Keratinocyte (primary cell): Measurements from ENCODE around the gene GPR21. TPM values are rescaled to one million over a fixed set of nuclear protein-coding genes. Genes with fewer than 3 reads are reported as not detected.

ENCODE experiments used
- DNase-seq: peaks from one replicate; pipeline ENCODE4 v3.0.0-alpha.2; 2011; ENCODE audit warnings: low read depth, missing footprints, low spot score
- FAIRE-seq: peaks from 2 replicates; lab custom pipeline; 2011; peaks lifted over from hg19 to GRCh38; lab: Jason Lieb, UNC
- H2AFZ ChIP-seq: 2 replicates; pipeline ENCODE4 v1.6.0; 2012; ENCODE audit warnings: low read length, control low read depth, inconsistent platforms; ENCODE audit not compliant: control insufficient read depth
- H3K27ac ChIP-seq: 2 replicates; pipeline ENCODE4 v1.5.1; 2011; ENCODE audit warnings: low read length; ENCODE audit not compliant: control insufficient read depth, insufficient read depth
- H3K27me3 ChIP-seq: 3 replicates; pipeline ENCODE4 v1.6.0; 2011; ENCODE audit warnings: low read length; ENCODE audit not compliant: control insufficient read depth, insufficient read depth; ENCODE audit errors: extremely low read depth
- H3K36me3 ChIP-seq, 2 experiments: 2 replicates in 1 of 2; 3 replicates in 1 of 2; pipeline ENCODE4 v1.5.1; 2011; ENCODE audit warnings: low read length in 2 of 2, mild to moderate bottlenecking in 1 of 2; ENCODE audit not compliant: control insufficient read depth in 2 of 2, insufficient read depth in 2 of 2; ENCODE audit errors: extremely low read depth in 1 of 2
- H3K4me1 ChIP-seq: 3 replicates; pipeline ENCODE4 v1.5.1; 2011; ENCODE audit warnings: low read length; ENCODE audit not compliant: control insufficient read depth, insufficient read depth; ENCODE audit errors: extremely low read depth
- H3K4me2 ChIP-seq: 3 replicates; pipeline ENCODE4 v1.6.0; 2011; ENCODE audit warnings: low read depth, low read length; ENCODE audit not compliant: control insufficient read depth, insufficient read depth; ENCODE audit errors: extremely low read depth
- H3K4me3 ChIP-seq, 3 experiments: fragments of 200-600 bp in 1 of 3; sonication (generic) in 1 of 3; 2 replicates in 2 of 3; 3 replicates in 1 of 3; pipeline ENCODE4 v1.5.1; 2011 to 2016; ENCODE audit warnings: low read length in 3 of 3, mild to moderate bottlenecking in 3 of 3, control low read depth in 2 of 3, inconsistent platforms in 1 of 3, low read depth in 1 of 3, mixed read lengths in 1 of 3, mixed run types in 1 of 3, moderate library complexity in 1 of 3; ENCODE audit not compliant: control insufficient read depth in 2 of 3, insufficient read depth in 2 of 3; ENCODE audit errors: extremely low read depth in 1 of 3
- H3K79me2 ChIP-seq: 2 replicates; pipeline ENCODE4 v1.6.0; 2012; ENCODE audit warnings: low read length; ENCODE audit not compliant: control insufficient read depth, insufficient read depth
- H3K9ac ChIP-seq: 3 replicates; pipeline ENCODE4 v1.6.0; 2011; ENCODE audit warnings: low read length; ENCODE audit not compliant: control insufficient read depth, insufficient read depth; ENCODE audit errors: extremely low read depth
- H3K9me1 ChIP-seq: 3 replicates; pipeline ENCODE4 v1.6.0; 2011; ENCODE audit warnings: low read length; ENCODE audit not compliant: control insufficient read depth, insufficient read depth; ENCODE audit errors: extremely low read depth
- H3K9me3 ChIP-seq: 2 replicates; pipeline ENCODE4 v1.5.1; 2012; ENCODE audit warnings: low read depth, low read length; ENCODE audit not compliant: control insufficient read depth
- H4K20me1 ChIP-seq: 3 replicates; pipeline ENCODE4 v1.6.0; 2011; ENCODE audit warnings: low read length; ENCODE audit not compliant: control insufficient read depth, insufficient read depth; ENCODE audit errors: extremely low read depth
- EZH2 ChIP-seq: IDR thresholded peaks from one replicate; pipeline ENCODE4 v1.6.1; 2012; ENCODE audit warnings: inconsistent platforms, mild to moderate bottlenecking, low read length, moderate library complexity
- dilution Hi-C: fragments of 300-500 bp; cut with MboI; formaldehyde crosslinking; loops from one replicate; pipeline ENCODE4 v1.7.0; 2020; ENCODE audit warnings: low sequenced_read_pairs; ENCODE audit not compliant: extremely low pct_ligation_motif_present
- polyA plus RNA-seq, 5 experiments: library from polyadenylated mRNA; depleted of rRNA in 3 of 5; stranded (reverse) in 3 of 5; stranded (forward) in 1 of 5; unstranded in 1 of 5; fragments of >200 nt; gene quantifications; 1 replicate in 1 of 5; 2 replicates in 3 of 5; 3 replicates in 1 of 5; pipeline versions ENCODE4 v1.2.1 to v1.2.3, GENCODE V29; 2011 to 2012; ENCODE audit warnings: missing spikeins in 2 of 5, low read depth in 1 of 5, low replicate concordance in 1 of 5
- TF ChIP-seq, protein P1 (sequence below), 3 experiments: IDR thresholded peaks in 1 of 3; conservative IDR thresholded peaks in 1 of 3; optimal IDR thresholded peaks in 1 of 3; 2 replicates in 2 of 3; 3 replicates in 1 of 3; pipeline versions ENCODE3 to v1.5.1; 2011; ENCODE audit warnings: low read length in 3 of 3, mild to moderate bottlenecking in 3 of 3, moderate library complexity in 2 of 3, control low read depth in 1 of 3, inconsistent platforms in 1 of 3; ENCODE audit not compliant: insufficient read depth in 2 of 3; ENCODE audit errors: extremely low read depth in 1 of 3

GPR21 gene
- polyA plus RNA-seq, 1 donor (not counting 4 experiments of a cell fraction or from before 2014, with no cell fraction given): 0.25 TPM

DNA sequence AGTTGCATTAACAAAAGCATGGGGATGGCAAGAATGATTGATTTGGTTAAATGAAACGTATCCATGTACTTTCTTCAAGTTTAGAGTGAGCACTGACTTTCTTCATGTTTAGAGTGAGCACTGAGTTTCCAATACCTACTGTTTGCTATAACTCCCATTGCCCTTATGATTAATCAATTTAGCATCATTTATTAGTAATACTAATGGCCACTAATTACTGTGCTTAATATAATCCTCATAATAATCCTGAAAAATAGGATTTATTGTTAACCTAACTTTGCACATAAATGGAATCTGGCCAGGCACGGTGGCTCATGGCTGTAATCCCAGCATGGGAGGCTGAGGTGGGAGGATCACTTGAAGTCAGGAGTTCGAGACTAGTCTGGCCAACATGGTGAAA lies 22.1 kb upstream of the GPR21 start:
- H3K27me3 ChIP-seq: no peaks in the 10 kb centered on the region
- no peaks in the 10 kb centered on the region for H3K9me1 ChIP-seq
- H3K79me2 ChIP-seq: no peaks in the 10 kb centered on the region
- H4K20me1 ChIP-seq: no peaks in the 10 kb centered on the region
- no peak for FAIRE-seq
- dilution Hi-C loops: no loop called here
- H3K9me3 ChIP-seq: no peaks in the 10 kb centered on the region
- H2AFZ ChIP-seq: no peak overlapping the region
- no peak overlapping the region for H3K4me2 ChIP-seq
- H3K27ac ChIP-seq: no peak overlapping the region
- no peak for TF ChIP-seq EZH2
- TF ChIP-seq, protein P1, sequence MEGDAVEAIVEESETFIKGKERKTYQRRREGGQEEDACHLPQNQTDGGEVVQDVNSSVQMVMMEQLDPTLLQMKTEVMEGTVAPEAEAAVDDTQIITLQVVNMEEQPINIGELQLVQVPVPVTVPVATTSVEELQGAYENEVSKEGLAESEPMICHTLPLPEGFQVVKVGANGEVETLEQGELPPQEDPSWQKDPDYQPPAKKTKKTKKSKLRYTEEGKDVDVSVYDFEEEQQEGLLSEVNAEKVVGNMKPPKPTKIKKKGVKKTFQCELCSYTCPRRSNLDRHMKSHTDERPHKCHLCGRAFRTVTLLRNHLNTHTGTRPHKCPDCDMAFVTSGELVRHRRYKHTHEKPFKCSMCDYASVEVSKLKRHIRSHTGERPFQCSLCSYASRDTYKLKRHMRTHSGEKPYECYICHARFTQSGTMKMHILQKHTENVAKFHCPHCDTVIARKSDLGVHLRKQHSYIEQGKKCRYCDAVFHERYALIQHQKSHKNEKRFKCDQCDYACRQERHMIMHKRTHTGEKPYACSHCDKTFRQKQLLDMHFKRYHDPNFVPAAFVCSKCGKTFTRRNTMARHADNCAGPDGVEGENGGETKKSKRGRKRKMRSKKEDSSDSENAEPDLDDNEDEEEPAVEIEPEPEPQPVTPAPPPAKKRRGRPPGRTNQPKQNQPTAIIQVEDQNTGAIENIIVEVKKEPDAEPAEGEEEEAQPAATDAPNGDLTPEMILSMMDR (optimal IDR thresholded peaks at IDR 0.05 in 1 of 3, IDR thresholded peaks at IDR 0.05 in 1 of 3, conservative IDR thresholded peaks at IDR 0.05 in 1 of 3; ENCODE audit: extremely low read depth in 1 of 3, insufficient read depth in 2 of 3, low read length in 3 of 3): no peak
- H3K36me3 ChIP-seq: peaks cover 3 to 4% of the 10 kb centered on the region in 2 experiments
- no peak overlapping the region for H3K9ac ChIP-seq
- no peaks in the 10 kb centered on the region for H3K4me1 ChIP-seq
- DNase-seq: no peak
- no peak overlapping the region for H3K4me3 ChIP-seq

DNA sequence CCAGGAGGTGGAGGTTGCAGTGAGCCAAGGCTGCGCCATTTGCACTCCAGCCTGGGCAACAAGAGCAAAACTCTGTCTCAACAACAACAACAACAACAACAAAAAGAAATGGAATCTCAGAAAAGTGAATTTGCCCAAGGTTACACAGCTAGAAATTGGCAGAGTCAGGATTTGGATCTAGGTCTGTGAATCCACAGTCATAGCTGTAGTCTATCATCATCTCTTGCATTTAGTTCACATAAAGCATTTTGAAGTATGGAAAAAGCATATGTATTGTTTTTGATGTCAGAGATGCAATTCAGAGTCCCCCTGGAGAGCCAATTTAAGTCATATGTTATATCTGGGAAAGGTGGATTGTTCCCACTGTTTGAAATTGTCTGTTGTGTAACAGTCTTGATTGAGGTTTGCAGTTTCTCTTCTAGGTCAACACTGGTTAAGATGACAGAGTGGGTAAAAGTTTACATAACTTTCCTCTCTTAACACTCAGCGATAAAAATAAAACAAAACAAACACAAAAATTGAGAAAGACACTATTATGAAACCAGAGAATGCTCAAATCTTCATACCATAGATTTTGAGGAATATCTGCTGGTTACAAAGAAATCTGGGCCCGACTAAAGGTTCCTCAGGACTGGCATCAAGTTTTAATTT lies 21.5 kb upstream of the GPR21 start:
- H2AFZ ChIP-seq: no peak overlapping the region
- H3K9ac ChIP-seq: no peak overlapping the region
- no peaks in the 10 kb centered on the region for H3K9me1 ChIP-seq
- H3K4me3 ChIP-seq: no peak overlapping the region
- no peak for DNase-seq
- dilution Hi-C loops: no loop called here
- H3K79me2 ChIP-seq: no peaks in the 10 kb centered on the region
- H3K4me1 ChIP-seq: no peaks in the 10 kb centered on the region
- H3K9me3 ChIP-seq: no peaks in the 10 kb centered on the region
- FAIRE-seq: no peak
- H3K27ac ChIP-seq: no peak overlapping the region
- H3K4me2 ChIP-seq: no peak overlapping the region
- peaks cover 4 to 5% of the 10 kb centered on the region in 2 experiments for H3K36me3 ChIP-seq
- H4K20me1 ChIP-seq: no peaks in the 10 kb centered on the region
- TF ChIP-seq, protein P1 (optimal IDR thresholded peaks at IDR 0.05 in 1 of 3, IDR thresholded peaks at IDR 0.05 in 1 of 3, conservative IDR thresholded peaks at IDR 0.05 in 1 of 3; ENCODE audit: extremely low read depth in 1 of 3, insufficient read depth in 2 of 3, low read length in 3 of 3): no peak
- no peaks in the 10 kb centered on the region for H3K27me3 ChIP-seq
